Measurements from ENCODE around the gene APBA2. TPM values are rescaled to one million over a fixed set of nuclear protein-coding genes. Genes with fewer than 3 reads are reported as not detected.

Gene APBA2
- total RNA-seq, 1 experiment from 2014 or later = not detected

DNA sequence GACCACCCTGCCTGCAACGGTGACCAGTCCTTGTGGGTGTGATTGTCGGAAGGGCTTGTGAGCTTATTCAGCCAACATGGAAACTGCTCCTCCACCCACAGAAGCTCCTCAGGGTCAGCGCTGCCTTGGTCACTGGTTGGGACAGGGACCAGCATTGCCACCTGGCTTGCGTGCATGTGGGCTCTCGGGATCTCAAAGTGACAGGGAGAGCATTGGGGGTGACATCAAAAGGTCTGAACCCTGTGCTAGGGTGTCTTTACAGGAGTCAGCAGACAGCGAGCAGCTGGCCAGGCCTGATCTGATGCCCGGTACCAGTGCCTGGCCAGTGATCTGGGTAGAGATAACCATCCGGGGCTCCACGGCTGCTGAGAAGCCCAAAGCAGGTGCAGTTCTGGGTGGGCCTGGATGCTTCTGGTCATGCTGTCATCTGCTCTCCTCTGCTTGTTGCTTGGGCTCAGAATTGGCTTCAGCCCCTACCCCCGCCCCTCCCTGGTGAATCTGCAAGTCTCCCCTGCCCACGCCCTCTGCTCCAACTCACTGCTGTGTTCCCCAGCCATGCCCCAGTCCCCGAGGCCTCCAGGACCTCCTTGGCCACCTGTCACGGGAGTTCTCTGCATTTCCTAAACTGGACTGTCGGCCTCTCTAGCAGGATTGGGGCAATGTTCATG is 249.0 kb downstream of the APBA2 start:
- CTCF ChIA-PET = no interaction called here
- intact Hi-C loops (cut with micrococcal nuclease; ENCODE audit: unreplicated experiment) = no loop called here
- POLR2A ChIA-PET = no interaction called here
- H3K9me3 ChIP-seq = no peaks in the 10 kb centered on the region
- no peak overlapping the region for H3K27ac Mint-ChIP-seq (ENCODE audit: unreplicated experiment)
- H3K4me1 Mint-ChIP-seq (ENCODE audit: low read depth, unreplicated experiment) = peaks cover 1% of the 10 kb centered on the region
- no peaks in the 10 kb centered on the region for H3K36me3 Mint-ChIP-seq (ENCODE audit: insufficient read depth, unreplicated experiment)
- H3K36me3 ChIP-seq (ENCODE audit: control insufficient read depth, insufficient read depth, low read length) = no peaks in the 10 kb centered on the region
- H3K4me3 Mint-ChIP-seq (ENCODE audit: unreplicated experiment) = no peak overlapping the region
- no peak for DNase-seq
- no peaks in the 10 kb centered on the region for H3K27me3 ChIP-seq (replicated peaks; ENCODE audit: control insufficient read depth, insufficient read depth, low read length)
- H3K4me1 ChIP-seq = no peaks in the 10 kb centered on the region
- no TSS peak for BruUV-seq (replicated peaks)
- TF ChIP-seq, protein P1, sequence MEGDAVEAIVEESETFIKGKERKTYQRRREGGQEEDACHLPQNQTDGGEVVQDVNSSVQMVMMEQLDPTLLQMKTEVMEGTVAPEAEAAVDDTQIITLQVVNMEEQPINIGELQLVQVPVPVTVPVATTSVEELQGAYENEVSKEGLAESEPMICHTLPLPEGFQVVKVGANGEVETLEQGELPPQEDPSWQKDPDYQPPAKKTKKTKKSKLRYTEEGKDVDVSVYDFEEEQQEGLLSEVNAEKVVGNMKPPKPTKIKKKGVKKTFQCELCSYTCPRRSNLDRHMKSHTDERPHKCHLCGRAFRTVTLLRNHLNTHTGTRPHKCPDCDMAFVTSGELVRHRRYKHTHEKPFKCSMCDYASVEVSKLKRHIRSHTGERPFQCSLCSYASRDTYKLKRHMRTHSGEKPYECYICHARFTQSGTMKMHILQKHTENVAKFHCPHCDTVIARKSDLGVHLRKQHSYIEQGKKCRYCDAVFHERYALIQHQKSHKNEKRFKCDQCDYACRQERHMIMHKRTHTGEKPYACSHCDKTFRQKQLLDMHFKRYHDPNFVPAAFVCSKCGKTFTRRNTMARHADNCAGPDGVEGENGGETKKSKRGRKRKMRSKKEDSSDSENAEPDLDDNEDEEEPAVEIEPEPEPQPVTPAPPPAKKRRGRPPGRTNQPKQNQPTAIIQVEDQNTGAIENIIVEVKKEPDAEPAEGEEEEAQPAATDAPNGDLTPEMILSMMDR (IDR thresholded peaks at IDR 0.05; ENCODE audit: insufficient read depth in 1 of 2, low read depth in 1 of 2, low read length in 1 of 2, severe bottlenecking in 1 of 2, unreplicated experiment in 1 of 2) = no peak
- H3K9me3 Mint-ChIP-seq (ENCODE audit: unreplicated experiment) = no peaks in the 10 kb centered on the region
- H3K4me3 ChIP-seq (ENCODE audit: low read depth, low read length) = no peak overlapping the region
- peaks cover 1% of the 10 kb centered on the region for H3K27me3 Mint-ChIP-seq (ENCODE audit: insufficient read depth, unreplicated experiment)

- Histone ChIP-seq H3K4me1 (no peaks in the 10 kb centered on the region), H3K4me3 (ENCODE audit: low read depth, low read length) (no peak overlapping the region), H3K9me3 (no peaks in the 10 kb centered on the region), H3K27me3 (replicated peaks; ENCODE audit: control insufficient read depth, insufficient read depth, low read length) (no peaks in the 10 kb centered on the region), H3K36me3 (ENCODE audit: control insufficient read depth, insufficient read depth, low read length) (no peaks in the 10 kb centered on the region)
- no peak for DNase-seq
- no TSS peak for BruUV-seq (replicated peaks)
- Mint-ChIP-seq H3K4me3 (ENCODE audit: unreplicated experiment) (no peak overlapping the region), H3K27ac (ENCODE audit: unreplicated experiment) (no peak overlapping the region), H3K9me3 (ENCODE audit: unreplicated experiment) (no peaks in the 10 kb centered on the region), H3K27me3 (ENCODE audit: insufficient read depth, unreplicated experiment) (peaks cover 5% of the 10 kb centered on the region), H3K4me1 (ENCODE audit: low read depth, unreplicated experiment) (peaks cover 6% of the 10 kb centered on the region), H3K36me3 (ENCODE audit: insufficient read depth, unreplicated experiment) (no peaks in the 10 kb centered on the region)
- CTCF ChIA-PET = no interaction called here
- intact Hi-C loops (cut with micrococcal nuclease; ENCODE audit: unreplicated experiment) = no loop called here
- POLR2A ChIA-PET = no interaction called here
- TF ChIP-seq, protein P1 (IDR thresholded peaks at IDR 0.05; ENCODE audit: insufficient read depth in 1 of 2, low read depth in 1 of 2, low read length in 1 of 2, severe bottlenecking in 1 of 2, unreplicated experiment in 1 of 2) = no peak
Observed at GRCh38 chr15:29135309-29135657, 249.5 kb downstream of the APBA2 start.

GRCh38 chr15:29135702-29136646 is 250.2 kb downstream of the APBA2 start:
- Mint-ChIP-seq H3K4me3 (ENCODE audit: unreplicated experiment) (no peak overlapping the region), H3K27ac (ENCODE audit: unreplicated experiment) (no peak overlapping the region), H3K4me1 (ENCODE audit: low read depth, unreplicated experiment) (peaks cover 6% of the 10 kb centered on the region), H3K27me3 (ENCODE audit: insufficient read depth, unreplicated experiment) (peaks cover 8% of the 10 kb centered on the region), H3K9me3 (ENCODE audit: unreplicated experiment) (no peaks in the 10 kb centered on the region), H3K36me3 (ENCODE audit: insufficient read depth, unreplicated experiment) (no peaks in the 10 kb centered on the region)
- H3K36me3 ChIP-seq (ENCODE audit: control insufficient read depth, insufficient read depth, low read length) = no peaks in the 10 kb centered on the region
- DNase-seq = no peak
- CTCF ChIA-PET = interaction anchor here (0.7 kb wide), 1 partner anchor 38 kb away, joined by 8 read pairs; no protein-coding TSS in a partner anchor
- no peaks in the 10 kb centered on the region for H3K9me3 ChIP-seq
- H3K4me1 ChIP-seq = no peaks in the 10 kb centered on the region
- no peaks in the 10 kb centered on the region for H3K27me3 ChIP-seq (replicated peaks; ENCODE audit: control insufficient read depth, insufficient read depth, low read length)
- intact Hi-C loops (cut with micrococcal nuclease; ENCODE audit: unreplicated experiment) = no loop called here
- H3K4me3 ChIP-seq (ENCODE audit: low read depth, low read length) = no peak overlapping the region
- POLR2A ChIA-PET = no interaction called here
- no TSS peak for BruUV-seq (replicated peaks)
- TF ChIP-seq, protein P1 (IDR thresholded peaks at IDR 0.05; ENCODE audit: insufficient read depth in 1 of 2, low read depth in 1 of 2, low read length in 1 of 2, severe bottlenecking in 1 of 2, unreplicated experiment in 1 of 2) = no peak
